Skeletal muscle satellite cell (primary cell): ENCODE results near the gene HESX1.
A peak's percentile ranks its signal among the peaks of the same experiment; 100 is the strongest.

ENCODE experiments used
- H3K27me3 ChIP-seq: 2 replicates; pipeline ENCODE4 v1.7.0; 2013; ENCODE audit warnings: low read length; ENCODE audit not compliant: control insufficient read depth, insufficient read depth
- H3K36me3 ChIP-seq: 2 replicates; pipeline ENCODE4 v1.7.0; 2013; ENCODE audit warnings: mild to moderate bottlenecking, control low read depth, low read length; ENCODE audit not compliant: insufficient read depth
- H3K4me1 ChIP-seq: 2 replicates; pipeline ENCODE4 v1.7.0; 2013; ENCODE audit warnings: low read length; ENCODE audit not compliant: control insufficient read depth, insufficient read depth
- H3K4me2 ChIP-seq: 2 replicates; pipeline ENCODE4 v1.7.0; 2013; ENCODE audit warnings: mild to moderate bottlenecking, low read length
- H3K4me3 ChIP-seq: 2 replicates; pipeline ENCODE4 v1.7.0; 2013; ENCODE audit warnings: low read length
- H3K9ac ChIP-seq: 2 replicates; pipeline ENCODE4 v1.7.0; 2013; ENCODE audit warnings: mild to moderate bottlenecking, low read depth, low read length, moderate library complexity
- H3K9me3 ChIP-seq: replicated peaks from 2 replicates; pipeline ENCODE4 v1.7.0; 2013; ENCODE audit warnings: mild to moderate bottlenecking, control low read depth, low read length

HESX1 gene

GRCh38 chr3:57194641-57195040, 5.1 kb downstream of the HESX1 start:
- Histone ChIP-seq H3K9ac (no peak overlapping the region), H3K27me3 (peaks cover 6% of the 10 kb centered on the region), H3K4me1 (no peaks in the 10 kb centered on the region), H3K4me2 (no peak overlapping the region), H3K4me3 (no peak overlapping the region), H3K36me3 (no peaks in the 10 kb centered on the region), H3K9me3 (no peaks in the 10 kb centered on the region)

- Histone ChIP-seq H3K4me2 (no peak overlapping the region), H3K4me1 (no peaks in the 10 kb centered on the region), H3K4me3 (no peak overlapping the region), H3K9me3 (no peaks in the 10 kb centered on the region), H3K36me3 (no peaks in the 10 kb centered on the region), H3K9ac (no peak overlapping the region), H3K27me3 (peaks cover 6% of the 10 kb centered on the region)
These were observed 7.8 kb downstream of the HESX1 start for GRCh38 chr3:57192028-57192427.

DNA sequence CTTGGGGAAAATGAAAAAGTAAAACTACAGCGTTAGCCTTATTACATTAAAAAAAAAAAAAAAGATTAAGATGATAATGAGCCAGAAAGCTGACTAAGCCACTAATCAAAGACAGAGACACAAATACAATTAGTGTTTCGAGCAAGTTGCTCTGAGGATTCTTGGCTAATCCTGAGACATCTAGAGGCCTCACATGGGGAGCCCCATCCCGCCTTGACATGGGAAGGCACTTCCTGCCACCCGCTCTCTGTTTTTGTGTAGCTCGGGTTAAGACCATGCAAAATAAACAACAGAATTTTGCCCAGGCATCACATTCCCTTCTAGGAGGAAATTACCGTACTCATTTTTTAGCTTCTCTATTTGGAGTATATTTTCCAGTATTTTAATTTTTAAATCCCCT, 15.3 kb downstream of the HESX1 start:
- Histone ChIP-seq H3K4me3 (no peak overlapping the region), H3K9me3 (no peaks in the 10 kb centered on the region), H3K36me3 (no peaks in the 10 kb centered on the region), H3K4me1 (no peaks in the 10 kb centered on the region), H3K27me3 (peaks cover 9% of the 10 kb centered on the region), H3K4me2 (no peak overlapping the region), H3K9ac (no peak overlapping the region)

DNA sequence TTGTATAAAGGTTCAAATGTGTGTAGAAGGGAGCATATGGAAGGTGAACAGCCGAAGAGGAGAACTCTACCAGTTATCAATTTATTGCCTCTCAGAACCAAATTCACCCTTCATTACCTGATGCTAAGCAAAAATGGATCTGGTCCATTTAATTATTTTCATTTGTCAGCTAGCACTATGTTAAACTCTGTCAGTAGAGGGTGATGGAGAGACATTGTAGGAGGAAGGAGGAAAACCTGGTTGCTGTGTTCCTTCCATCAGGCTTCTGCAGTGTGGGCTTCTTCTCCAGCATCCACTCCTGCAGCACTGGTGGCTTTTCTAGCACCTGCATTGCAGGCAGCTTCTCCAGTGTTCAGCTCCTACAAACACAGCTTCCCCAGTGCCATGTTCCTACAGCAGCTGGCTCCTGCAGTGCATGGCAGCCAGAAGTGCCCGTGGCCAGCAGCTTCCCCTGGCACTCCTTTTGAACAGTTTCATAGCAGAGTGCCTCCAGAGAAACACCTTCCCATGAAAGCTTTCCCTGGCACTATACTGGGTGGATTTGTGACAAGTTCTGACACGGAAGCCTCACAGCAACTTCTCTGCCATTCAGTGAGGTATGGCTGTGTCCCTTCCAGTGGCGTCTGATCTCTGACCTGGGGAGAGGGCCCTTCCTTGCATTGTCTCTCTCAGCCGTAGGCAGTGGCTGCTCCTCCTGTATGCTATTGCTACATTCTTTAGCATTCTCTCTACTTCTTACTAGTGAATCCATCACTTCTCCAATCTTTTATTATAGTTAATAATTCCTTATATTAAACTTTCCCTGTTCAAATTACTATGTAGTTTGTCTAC, 20.0 kb downstream of the HESX1 start:
- H3K27me3 ChIP-seq, result peaks cover 31% of the 10 kb centered on the region
- no peaks in the 10 kb centered on the region for H3K36me3 ChIP-seq
- no peaks in the 10 kb centered on the region for H3K4me1 ChIP-seq
- H3K9ac ChIP-seq, result no peak overlapping the region
- no peak overlapping the region for H3K4me2 ChIP-seq
- no peak overlapping the region for H3K4me3 ChIP-seq
- no peaks in the 10 kb centered on the region for H3K9me3 ChIP-seq

GRCh38 chr3:57176045-57176444, 23.7 kb downstream of the HESX1 start:
- H3K27me3 ChIP-seq, result peaks cover 44% of the 10 kb centered on the region
- H3K4me2 ChIP-seq, result no peak overlapping the region
- no peaks in the 10 kb centered on the region for H3K36me3 ChIP-seq
- H3K9me3 ChIP-seq, result no peaks in the 10 kb centered on the region
- no peak overlapping the region for H3K9ac ChIP-seq
- no peak overlapping the region for H3K4me3 ChIP-seq
- no peaks in the 10 kb centered on the region for H3K4me1 ChIP-seq

DNA sequence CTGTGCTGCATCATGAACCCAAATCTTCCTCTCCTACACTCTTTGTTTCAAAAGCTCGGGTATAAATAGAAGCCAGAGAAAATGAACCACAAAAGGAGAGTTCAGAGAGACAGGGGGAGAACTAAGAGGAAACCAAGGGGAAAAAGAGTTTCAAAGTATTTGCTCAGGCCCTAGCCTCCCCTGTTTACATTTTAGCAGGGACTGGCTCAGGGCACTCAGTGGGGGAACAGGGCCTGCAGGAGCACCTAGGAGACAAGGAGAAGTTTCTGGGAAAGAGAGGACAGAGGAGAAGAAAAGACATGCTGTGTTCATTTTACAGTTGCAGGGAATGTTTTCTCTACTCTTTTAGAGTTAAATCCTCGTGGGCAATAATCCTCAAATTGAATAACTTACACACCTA, 26.1 kb downstream of the HESX1 start:
- Histone ChIP-seq H3K27me3 (peaks cover 34% of the 10 kb centered on the region), H3K4me1 (no peaks in the 10 kb centered on the region), H3K4me3 (no peak overlapping the region), H3K36me3 (no peaks in the 10 kb centered on the region), H3K4me2 (no peak overlapping the region), H3K9ac (no peak overlapping the region), H3K9me3 (no peaks in the 10 kb centered on the region)

GRCh38 chr3:57170946-57171345, 28.8 kb downstream of the HESX1 start:
- peaks cover 46% of the 10 kb centered on the region for H3K27me3 ChIP-seq
- no peaks in the 10 kb centered on the region for H3K4me1 ChIP-seq
- no peak overlapping the region for H3K4me2 ChIP-seq
- H3K9ac ChIP-seq, result no peak overlapping the region
- no peak overlapping the region for H3K4me3 ChIP-seq
- no peaks in the 10 kb centered on the region for H3K36me3 ChIP-seq
- no peaks in the 10 kb centered on the region for H3K9me3 ChIP-seq

DNA sequence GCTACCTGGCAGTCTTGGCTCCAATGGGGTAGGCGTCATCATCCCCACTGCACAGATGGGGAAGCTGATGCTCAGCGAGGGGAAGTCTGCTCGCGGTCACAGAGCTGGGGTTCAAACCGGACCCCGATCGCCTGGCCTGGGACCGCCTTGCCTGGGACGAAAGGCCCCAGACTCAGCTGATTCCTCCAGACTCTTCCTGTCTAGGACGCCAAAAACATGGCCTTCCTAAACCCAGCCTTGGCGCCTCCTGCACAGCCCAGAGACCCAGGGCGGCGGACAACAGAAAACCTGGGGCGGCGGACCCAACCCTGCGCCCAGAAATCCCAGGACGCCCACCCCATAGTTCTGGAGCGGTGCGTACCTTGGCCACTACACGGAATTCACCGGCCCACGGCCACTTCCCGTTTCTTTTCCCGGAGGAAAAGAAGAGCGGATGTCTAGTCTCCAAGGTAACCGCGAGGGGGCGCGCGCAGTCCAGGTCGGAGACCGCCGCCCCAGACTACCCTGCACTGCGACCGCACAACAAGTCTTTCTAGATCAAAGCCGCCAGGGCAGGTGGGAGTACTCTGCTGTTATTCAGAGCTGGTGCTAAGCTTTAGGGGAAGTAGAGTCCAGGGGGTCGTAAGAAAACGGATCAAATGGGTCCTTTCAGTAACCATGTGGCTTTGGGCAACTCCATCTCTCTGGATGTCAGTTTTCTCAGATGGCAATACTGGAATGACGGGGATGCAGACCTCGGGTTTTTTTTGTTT, 29.7 kb downstream of the HESX1 start:
- no peaks in the 10 kb centered on the region for H3K9me3 ChIP-seq
- H3K4me2 ChIP-seq, result peak overlapping the region; percentile 95

GRCh38 chr3:57169108-57169507, 30.7 kb downstream of the HESX1 start:
- peaks cover 7% of the 10 kb centered on the region for H3K4me1 ChIP-seq
- no peak overlapping the region for H3K9ac ChIP-seq
- peaks cover 45% of the 10 kb centered on the region for H3K27me3 ChIP-seq
- H3K9me3 ChIP-seq, result no peaks in the 10 kb centered on the region
- no peak overlapping the region for H3K4me3 ChIP-seq
- no peaks in the 10 kb centered on the region for H3K36me3 ChIP-seq
- H3K4me2 ChIP-seq, result no peak overlapping the region

More for the DNA sequence above, 29.7 kb downstream of the HESX1 start:
- peak overlapping the region; percentile 72 for H3K4me3 ChIP-seq
- no peaks in the 10 kb centered on the region for H3K4me1 ChIP-seq
- peak overlapping the region; percentile 68 for H3K9ac ChIP-seq
- H3K36me3 ChIP-seq, result no peaks in the 10 kb centered on the region
- peaks cover 49% of the 10 kb centered on the region for H3K27me3 ChIP-seq

DNA sequence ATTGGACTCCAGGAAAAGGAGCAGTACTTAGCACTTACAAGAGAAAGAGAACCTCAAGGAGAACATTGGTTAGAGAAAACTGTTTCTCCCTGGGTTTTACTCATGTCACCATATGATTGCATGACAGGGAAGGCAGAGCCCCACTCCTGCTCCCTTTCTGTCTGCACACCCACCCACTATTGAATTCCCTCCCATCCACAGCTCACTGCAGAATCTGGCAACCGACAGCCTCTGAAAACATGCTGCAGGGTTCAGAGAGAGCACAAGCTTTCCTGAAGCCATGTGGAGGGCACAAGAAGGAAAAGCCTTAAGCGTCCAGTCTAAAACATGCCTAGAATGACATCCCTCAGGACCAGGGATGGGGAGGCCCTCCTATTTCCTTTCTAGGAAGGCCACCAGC, 31.6 kb downstream of the HESX1 start:
- Histone ChIP-seq H3K4me3 (no peak overlapping the region), H3K36me3 (no peaks in the 10 kb centered on the region), H3K4me1 (peaks cover 10% of the 10 kb centered on the region), H3K9me3 (no peaks in the 10 kb centered on the region), H3K27me3 (peaks cover 40% of the 10 kb centered on the region), H3K9ac (no peak overlapping the region), H3K4me2 (no peak overlapping the region)

DNA sequence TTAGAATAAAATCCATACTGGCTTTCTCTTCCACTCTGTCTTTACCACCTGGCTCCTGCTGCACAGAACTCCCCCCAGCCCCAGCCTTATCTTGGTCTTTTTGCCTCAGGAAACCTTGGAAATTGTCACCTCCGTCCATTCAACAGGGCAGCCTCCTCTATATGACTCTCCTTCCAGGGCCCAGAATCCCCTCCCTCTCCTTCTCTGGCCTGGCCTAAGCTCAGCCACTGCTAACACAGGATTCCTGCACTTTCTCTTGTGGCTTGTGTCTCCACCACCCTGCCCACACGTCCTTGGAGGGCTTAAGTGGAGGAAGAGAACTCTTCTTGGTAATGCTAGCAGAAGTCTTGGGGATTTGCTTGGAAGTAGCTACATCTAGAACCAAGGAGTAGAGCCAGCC, 33.1 kb downstream of the HESX1 start:
- Histone ChIP-seq H3K4me2 (no peak overlapping the region), H3K4me3 (no peak overlapping the region), H3K36me3 (no peaks in the 10 kb centered on the region), H3K9me3 (no peaks in the 10 kb centered on the region), H3K9ac (no peak overlapping the region), H3K27me3 (peaks cover 52% of the 10 kb centered on the region), H3K4me1 (peaks cover 10% of the 10 kb centered on the region)
